Prostate gland (tissue), 2 donors: ENCODE results near the gene CIRBP. TPM values are rescaled to one million over a fixed set of nuclear protein-coding genes. Genes with fewer than 3 reads are reported as not detected.
"Not testable (repeated sequence)": the region's sequence is repeated elsewhere in the genome, so short reads cannot be mapped to it uniquely, and the experiment has no call there.

Experiments used
- DNase-seq: peaks from one replicate; pipeline ENCODE4 v3.0.0-alpha.2; 2019; ENCODE audit warnings: low spot score
- H3K27ac ChIP-seq, 2 donors: fragments of 200-600 bp; sonication (generic); 2 replicates each; pipeline ENCODE4 v1.5.1; 2017 to 2019
- H3K27me3 ChIP-seq: fragments of 200-600 bp; sonication (generic); replicated peaks from 2 replicates; pipeline ENCODE4 v1.5.1; 2019; ENCODE audit not compliant: insufficient read depth
- H3K36me3 ChIP-seq, 2 donors: fragments of 200-600 bp; sonication (generic); 1 replicate in 1 of 2; 2 replicates in 1 of 2; pipeline versions ENCODE4 v1.5.1 to v1.8.1; 2017 to 2019
- H3K4me1 ChIP-seq: fragments of 200-600 bp; sonication (generic); replicated peaks from 2 replicates; pipeline ENCODE4 v1.5.1; 2019
- H3K4me3 ChIP-seq, 2 donors: fragments of 200-600 bp; sonication (generic); 2 replicates each; pipeline ENCODE4 v1.5.1; 2017 to 2019
- H3K9me3 ChIP-seq: fragments of 200-600 bp; sonication (generic); 2 replicates; pipeline ENCODE4 v1.5.1; 2017
- POLR2A ChIP-seq: fragments of 450-650 bp; IDR thresholded peaks from one replicate; pipeline ENCODE4 v1.6.1; 2016; ENCODE audit warnings: antibody characterized with exemption, mild to moderate bottlenecking
- POLR2AphosphoS5 ChIP-seq: sonication (generic); formaldehyde crosslinking; IDR thresholded peaks from one replicate; pipeline ENCODE4 v1.6.1; 2017; ENCODE audit warnings: antibody characterized with exemption
- WGBS: methylation state at CpG from one replicate; pipeline ENCODE4 v1.1.5; 2018; 5-methylcytosine and 5-hydroxymethylcytosine counted together
- intact Hi-C: fragments of 100-400 bp; cut with DNase I; formaldehyde crosslinking; loops from one replicate; pipeline ENCODE4 v1.14.2; 2022
- total RNA-seq, 2 donors: library from RNA; depleted of rRNA; stranded (reverse); fragments of >200 nt; gene quantifications; one replicate each; pipeline ENCODE4 v1.1.0, GENCODE V29; 2016
- TF ChIP-seq, protein P1 (sequence below), 4 experiments: fragments of 200-600 bp in 2 of 4; fragments of 450-650 bp in 2 of 4; sonication (generic) in 2 of 4; IDR thresholded peaks; 1 replicate in 3 of 4; 2 replicates in 1 of 4; pipeline ENCODE4 v1.5.1; 2016 to 2019; ENCODE audit warnings: antibody characterized with exemption in 4 of 4, mild to moderate bottlenecking in 2 of 4, moderate library complexity in 2 of 4

Gene CIRBP
- total RNA-seq, 2 donors from 2014 or later, result 753 to 863 TPM

DNA sequence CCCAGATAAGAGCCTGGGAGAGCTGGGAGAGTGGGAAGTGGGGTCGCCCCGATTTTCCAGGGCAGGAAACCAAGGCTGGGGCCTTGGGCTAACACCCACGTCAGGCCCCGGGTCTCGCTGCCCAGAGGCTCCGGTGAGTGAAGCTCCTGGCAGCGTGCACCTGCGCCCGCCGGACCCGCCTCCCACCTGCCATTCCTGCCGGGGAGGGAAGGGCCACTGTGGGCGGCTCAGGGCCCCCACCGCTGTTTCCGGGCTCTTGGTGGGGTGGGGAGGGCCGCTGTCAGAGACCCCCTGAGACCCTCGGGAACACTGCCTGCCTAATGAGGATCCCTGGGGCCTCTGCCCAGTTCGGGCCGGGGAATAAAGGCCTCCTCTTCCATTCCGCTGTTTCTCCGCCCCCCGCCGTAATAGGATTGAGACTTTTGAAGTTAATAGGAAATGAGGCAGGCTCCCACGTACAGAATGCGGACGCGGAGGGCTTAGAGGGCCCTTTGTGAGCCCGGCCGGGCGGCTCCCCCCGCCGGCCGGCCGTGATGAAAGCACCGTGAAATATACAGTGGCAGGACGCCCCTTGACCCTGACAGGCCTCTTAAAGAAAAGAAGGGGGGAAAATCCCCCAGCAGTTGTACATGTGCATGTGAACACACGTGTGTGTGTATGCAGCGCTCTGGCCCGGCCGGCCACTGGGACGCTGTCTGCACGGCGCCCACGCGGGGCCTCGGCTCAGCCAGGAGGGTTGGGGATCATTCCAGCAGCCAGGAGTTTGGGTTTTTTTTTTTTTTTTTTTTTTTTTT lies 49.7 kb downstream of the CIRBP start:
- peaks cover 3% of the 10 kb centered on the region for H3K27me3 ChIP-seq
- no peaks in the 10 kb centered on the region for H3K4me1 ChIP-seq
- intact Hi-C loops, result loop anchor here (10.0 kb wide), 1 partner anchor 86 kb away; the partner anchor contains the start of genes DAZAP1 and GAMT
- H3K27ac ChIP-seq, result no peak overlapping the region
- H3K36me3 ChIP-seq, result no peaks in the 10 kb centered on the region
- no peaks in the 10 kb centered on the region for H3K9me3 ChIP-seq
- TF ChIP-seq, protein P1, sequence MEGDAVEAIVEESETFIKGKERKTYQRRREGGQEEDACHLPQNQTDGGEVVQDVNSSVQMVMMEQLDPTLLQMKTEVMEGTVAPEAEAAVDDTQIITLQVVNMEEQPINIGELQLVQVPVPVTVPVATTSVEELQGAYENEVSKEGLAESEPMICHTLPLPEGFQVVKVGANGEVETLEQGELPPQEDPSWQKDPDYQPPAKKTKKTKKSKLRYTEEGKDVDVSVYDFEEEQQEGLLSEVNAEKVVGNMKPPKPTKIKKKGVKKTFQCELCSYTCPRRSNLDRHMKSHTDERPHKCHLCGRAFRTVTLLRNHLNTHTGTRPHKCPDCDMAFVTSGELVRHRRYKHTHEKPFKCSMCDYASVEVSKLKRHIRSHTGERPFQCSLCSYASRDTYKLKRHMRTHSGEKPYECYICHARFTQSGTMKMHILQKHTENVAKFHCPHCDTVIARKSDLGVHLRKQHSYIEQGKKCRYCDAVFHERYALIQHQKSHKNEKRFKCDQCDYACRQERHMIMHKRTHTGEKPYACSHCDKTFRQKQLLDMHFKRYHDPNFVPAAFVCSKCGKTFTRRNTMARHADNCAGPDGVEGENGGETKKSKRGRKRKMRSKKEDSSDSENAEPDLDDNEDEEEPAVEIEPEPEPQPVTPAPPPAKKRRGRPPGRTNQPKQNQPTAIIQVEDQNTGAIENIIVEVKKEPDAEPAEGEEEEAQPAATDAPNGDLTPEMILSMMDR (IDR thresholded peaks at IDR 0.05), result no peak
- TF ChIP-seq POLR2A, result no peak
- TF ChIP-seq POLR2AphosphoS5, result no peak
- WGBS, result 56% methylated on average over 41 of the region's 46 CpGs
- DNase-seq, result no peak
- H3K4me3 ChIP-seq, result no peak overlapping the region

DNA sequence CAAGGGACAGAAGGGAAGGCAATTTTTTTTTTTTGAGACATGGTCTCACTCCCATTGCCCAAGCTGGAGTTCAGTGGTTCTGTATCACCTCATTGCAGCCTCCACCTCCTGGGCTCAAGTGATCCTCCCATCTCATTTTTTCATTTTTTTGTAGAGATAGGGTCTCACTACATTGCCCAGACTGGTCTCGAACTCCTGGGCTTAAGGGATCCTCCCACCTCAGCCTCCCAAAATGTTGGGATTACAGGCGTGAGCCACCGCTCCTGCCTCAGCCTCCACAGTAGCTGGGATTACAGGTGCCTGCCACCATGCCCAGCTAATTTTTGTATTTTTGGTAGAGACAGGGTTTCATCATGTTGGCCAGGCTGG lies 51.1 kb downstream of the CIRBP start:
- H3K9me3 ChIP-seq, H3K27me3 ChIP-seq, H3K36me3 ChIP-seq, H3K4me3 ChIP-seq, DNase-seq, H3K4me1 ChIP-seq, H3K27ac ChIP-seq, intact Hi-C loops: not testable (repeated sequence)
- WGBS, result 98% methylated on average over 3 of the region's 3 CpGs

GRCh38 chr19:1321539-1321938 lies 52.4 kb downstream of the CIRBP start:
- DNase-seq, result no peak
- WGBS, result 87% methylated on average over 9 of the region's 9 CpGs
- Histone ChIP-seq H3K4me1 (no peaks in the 10 kb centered on the region), H3K27me3 (peaks cover 3% of the 10 kb centered on the region), H3K4me3 (no peak overlapping the region), H3K36me3 (no peaks in the 10 kb centered on the region), H3K9me3 (no peaks in the 10 kb centered on the region), H3K27ac (no peak overlapping the region)
- intact Hi-C loops, result no loop called here
- TF ChIP-seq POLR2AphosphoS5, result no peak
- TF ChIP-seq, protein P1 (IDR thresholded peaks at IDR 0.05), result no peak
- TF ChIP-seq POLR2A, result no peak

GRCh38 chr19:1322198-1322981 lies 53.3 kb downstream of the CIRBP start:
- Histone ChIP-seq H3K4me3 (no peak overlapping the region), H3K36me3 (no peaks in the 10 kb centered on the region), H3K9me3 (no peaks in the 10 kb centered on the region), H3K27me3 (peaks cover 3% of the 10 kb centered on the region), H3K27ac (no peak overlapping the region), H3K4me1 (no peaks in the 10 kb centered on the region)
- TF ChIP-seq POLR2AphosphoS5, result no peak
- TF ChIP-seq, protein P1 (IDR thresholded peaks at IDR 0.05), result no peak
- no peak for TF ChIP-seq POLR2A
- DNase-seq, result no peak
- WGBS, result 90% methylated on average over 16 of the region's 16 CpGs
- intact Hi-C loops, result no loop called here

- TF ChIP-seq, protein P1 (IDR thresholded peaks at IDR 0.05), result no peak
- TF ChIP-seq POLR2AphosphoS5 (no peak), POLR2A (no peak)
- peaks cover 3% of the 10 kb centered on the region for H3K27me3 ChIP-seq
Measured at GRCh38 chr19:1324249-1324805, 55.2 kb downstream of the CIRBP start.

More at GRCh38 chr19:1324249-1324805, 55.2 kb downstream of the CIRBP start:
- DNase-seq, result no peak
- 88% methylated on average over 12 of the region's 12 CpGs for WGBS
- Histone ChIP-seq H3K4me3 (no peak overlapping the region), H3K27ac (no peak overlapping the region), H3K9me3 (no peaks in the 10 kb centered on the region), H3K4me1 (no peaks in the 10 kb centered on the region), H3K36me3 (no peaks in the 10 kb centered on the region)
- intact Hi-C loops, result no loop called here
